ENCODE measurements around the gene TXNRD2.

Gene TXNRD2

GRCh38 chr22:19941365-19942082 lies at the start of gene TXNRD2, which contains the start of gene COMT:
TXNRD2 (minus strand) TSS chr22:19941818; CDS start chr22:19941803, 15 bp downstream.
COMT (plus strand) TSS chr22:19941772; CDS start chr22:19962527, 20,755 bp downstream.
- no peak for DNase-seq (ENCODE audit: low read depth)
- H3K4me3 ChIP-seq (ENCODE audit: low read depth, low read length): peak within 1 kb of the TSS; percentile 82

- no peak for DNase-seq (ENCODE audit: low read depth)
- H3K4me3 ChIP-seq (ENCODE audit: low read depth, low read length): no peak overlapping the region
Measured at GRCh38 chr22:19991395-19991644, 49.7 kb upstream of the TXNRD2 start.

DNA sequence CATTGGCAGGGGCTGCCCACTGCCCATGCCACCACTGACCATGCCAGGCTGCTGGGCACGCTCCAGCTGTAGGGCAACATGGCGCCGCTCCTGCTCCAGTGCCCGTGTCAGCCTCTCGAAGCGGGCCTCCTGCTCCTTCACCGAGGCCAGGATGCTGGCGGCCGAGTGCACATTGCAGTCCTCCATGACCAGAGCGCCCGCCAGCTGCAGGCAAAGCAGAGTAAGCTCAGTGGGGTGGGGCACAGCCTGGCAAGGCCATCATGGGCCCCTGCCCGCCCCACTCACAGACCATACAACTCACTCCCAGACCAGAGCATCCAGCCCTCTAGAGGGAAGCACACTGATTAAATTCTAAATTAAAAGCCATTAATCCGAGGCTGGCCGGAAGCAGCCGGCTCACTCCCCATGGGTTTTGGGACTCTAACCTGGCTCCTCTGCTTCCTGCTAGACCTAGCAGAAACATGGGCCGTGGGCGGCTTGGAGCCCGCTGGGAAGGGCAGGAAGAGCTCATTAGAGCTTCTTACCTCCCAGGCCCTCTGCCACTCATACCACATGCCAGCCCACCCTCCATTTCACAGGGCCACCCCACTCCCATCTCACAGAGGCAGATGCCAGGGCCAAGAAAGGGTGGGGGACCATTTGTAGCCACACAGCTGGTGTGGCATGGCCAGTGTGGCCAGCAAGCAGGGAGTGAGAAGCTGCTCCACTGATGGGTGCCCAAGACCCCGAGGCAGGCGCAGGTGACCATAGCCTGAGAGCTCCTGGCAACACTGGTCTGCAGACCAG lies 49.2 kb upstream of the TXNRD2 start:
- no peak overlapping the region for H3K4me3 ChIP-seq (ENCODE audit: low read depth, low read length)
- DNase-seq (ENCODE audit: low read depth): no peak

GRCh38 chr22:19990188-19990587 lies 48.6 kb upstream of the TXNRD2 start:
- no peak overlapping the region for H3K4me3 ChIP-seq (ENCODE audit: low read depth, low read length)
- DNase-seq (ENCODE audit: low read depth): no peak

DNA sequence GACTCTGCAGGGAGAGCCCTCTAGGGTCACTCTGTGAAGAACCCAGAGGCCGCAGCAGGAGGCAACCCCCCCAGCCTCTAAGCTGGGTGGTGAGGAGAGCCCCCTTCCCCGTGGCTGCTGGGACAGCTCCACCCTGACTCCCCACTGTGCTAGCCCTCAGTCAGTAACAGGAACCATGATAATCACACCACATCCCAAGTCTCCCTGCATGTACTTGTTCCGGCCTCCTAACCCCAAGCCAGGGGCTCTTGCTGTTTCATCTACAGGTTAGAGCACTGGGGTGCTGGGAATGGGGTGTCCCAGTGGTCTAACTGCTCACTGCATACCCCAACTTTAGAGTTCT lies 48.1 kb upstream of the TXNRD2 start:
- no peak overlapping the region for H3K4me3 ChIP-seq (ENCODE audit: low read depth, low read length)
- DNase-seq (ENCODE audit: low read depth): no peak

- no peak for DNase-seq (ENCODE audit: low read depth)
- H3K4me3 ChIP-seq (ENCODE audit: low read depth, low read length): no peak overlapping the region
Measured at GRCh38 chr22:19988965-19989724, 47.5 kb upstream of the TXNRD2 start.

- DNase-seq (ENCODE audit: low read depth): no peak
- no peak overlapping the region for H3K4me3 ChIP-seq (ENCODE audit: low read depth, low read length)
Measured at GRCh38 chr22:19988331-19988808, 46.8 kb upstream of the TXNRD2 start.

- no peak for DNase-seq (ENCODE audit: low read depth)
- no peak overlapping the region for H3K4me3 ChIP-seq (ENCODE audit: low read depth, low read length)
Measured at GRCh38 chr22:19987394-19988306, 46.0 kb upstream of the TXNRD2 start.

GRCh38 chr22:19986410-19987341 lies 45.1 kb upstream of the TXNRD2 start:
- peak overlapping the region; percentile 62 for H3K4me3 ChIP-seq (ENCODE audit: low read depth, low read length)
- no peak for DNase-seq (ENCODE audit: low read depth)

GRCh38 chr22:19986011-19986409 lies 44.4 kb upstream of the TXNRD2 start:
- H3K4me3 ChIP-seq (ENCODE audit: low read depth, low read length): peak overlapping the region; percentile 62
- no peak for DNase-seq (ENCODE audit: low read depth)

- no peak for DNase-seq (ENCODE audit: low read depth)
- no peak overlapping the region for H3K4me3 ChIP-seq (ENCODE audit: low read depth, low read length)
Measured at GRCh38 chr22:19984851-19985811, 43.5 kb upstream of the TXNRD2 start.

GRCh38 chr22:19984201-19984753 lies 42.7 kb upstream of the TXNRD2 start:
- DNase-seq (ENCODE audit: low read depth): no peak
- H3K4me3 ChIP-seq (ENCODE audit: low read depth, low read length): no peak overlapping the region

GRCh38 chr22:19983741-19984140 lies 42.1 kb upstream of the TXNRD2 start:
- DNase-seq (ENCODE audit: low read depth): no peak
- H3K4me3 ChIP-seq (ENCODE audit: low read depth, low read length): no peak overlapping the region

DNA sequence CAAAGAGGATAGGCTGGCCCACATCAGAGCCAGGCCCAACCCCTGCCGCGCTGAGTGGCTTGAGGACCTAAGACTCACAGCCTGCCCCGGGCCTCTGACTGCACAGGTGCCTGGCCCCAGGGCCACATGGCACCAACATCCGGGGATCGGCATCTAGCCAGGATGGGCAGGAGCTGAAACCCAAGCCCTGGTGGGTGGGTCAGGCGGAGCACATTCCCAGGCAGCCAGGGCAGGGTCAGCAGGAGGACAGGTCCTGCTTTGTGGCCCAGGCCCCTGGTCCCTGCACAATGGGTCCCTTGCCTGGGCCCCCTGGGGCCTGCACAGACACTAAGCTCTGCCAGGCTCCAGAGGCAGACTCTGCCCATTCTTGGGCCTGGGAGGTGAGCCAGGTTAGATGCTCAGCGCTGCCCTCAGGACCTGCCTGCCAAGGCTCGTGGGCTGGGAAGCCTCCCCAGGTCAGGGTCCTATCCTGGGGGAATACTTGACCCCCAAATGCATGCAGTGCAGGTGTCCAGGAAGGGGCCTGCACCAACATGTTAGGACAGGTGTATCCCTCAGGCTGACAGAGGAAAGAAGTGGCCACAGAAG lies 41.5 kb upstream of the TXNRD2 start:
- H3K4me3 ChIP-seq (ENCODE audit: low read depth, low read length): no peak overlapping the region
- no peak for DNase-seq (ENCODE audit: low read depth)

DNA sequence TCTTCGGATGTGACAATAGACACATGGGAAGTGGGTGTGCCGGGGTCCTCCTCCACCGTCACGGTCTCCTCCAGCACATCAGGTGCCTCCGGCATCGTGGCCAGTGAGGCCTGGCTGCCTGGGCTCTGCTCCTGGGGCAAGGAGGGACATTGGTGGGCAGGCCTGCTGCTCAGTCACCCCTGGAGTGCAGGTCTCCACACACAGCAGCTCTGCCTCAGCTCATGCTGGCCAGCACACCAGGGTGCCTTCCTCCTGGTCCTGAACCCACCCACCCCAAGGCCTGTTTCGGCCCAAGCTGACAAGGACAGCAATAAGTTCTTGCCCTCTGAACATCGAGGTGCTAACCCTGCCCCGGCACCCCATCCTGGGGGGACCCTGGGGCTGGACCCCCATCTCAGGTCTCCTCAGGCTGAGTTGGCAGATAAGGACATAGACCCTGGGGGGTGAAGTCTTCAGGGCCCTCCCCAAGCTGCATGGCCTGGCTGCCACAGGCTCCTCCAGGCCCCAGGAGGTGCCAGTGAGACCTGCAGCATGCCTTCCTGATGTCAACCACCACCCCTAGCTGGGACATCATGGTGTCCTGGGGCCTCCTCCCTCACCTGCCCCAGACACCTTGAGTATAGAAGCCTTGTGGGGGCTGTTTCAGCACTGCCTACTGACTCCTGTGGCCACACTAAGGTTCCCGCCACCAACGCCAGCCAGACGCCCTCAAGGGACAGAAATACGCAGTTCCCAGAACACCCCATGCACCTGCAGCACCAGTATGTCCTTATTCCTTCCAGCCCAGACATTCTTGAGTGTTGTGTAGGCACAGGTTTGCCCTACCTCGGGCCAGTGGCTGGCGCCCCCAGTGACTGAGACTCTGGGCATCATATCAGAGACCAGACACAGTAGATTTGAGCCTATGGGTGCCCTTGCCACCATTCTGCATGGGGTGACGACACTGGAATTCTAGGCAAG lies 40.6 kb upstream of the TXNRD2 start:
- H3K4me3 ChIP-seq (ENCODE audit: low read depth, low read length): no peak overlapping the region
- no peak for DNase-seq (ENCODE audit: low read depth)

All from skeletal muscle cell (primary cell).